ENCODE measurements around the gene GPR142.

- TF ChIP-seq ZBTB20 (tag by site-specific recombination; IDR thresholded peaks at IDR 0.05) (no peak), ZBTB10 (tag by site-specific recombination; IDR thresholded peaks at IDR 0.05) (no peak)
Measured at GRCh38 chr17:74417178-74418045, 50.1 kb downstream of the GPR142 start.
